ENCODE results near the gene KNTC1.
A peak's percentile ranks its signal among the peaks of the same experiment; 100 is the strongest.
"Not testable (repeated sequence)": the region's sequence is repeated elsewhere in the genome, so short reads cannot be mapped to it uniquely, and the experiment has no call there.

KNTC1 gene

GRCh38 chr12:122526683-122527477 is at the start of gene KNTC1, which contains the start of gene RSRC2:
Gene KNTC1, plus strand, starts transcription at chr12:122527249. Its CDS starts 2,815 bp downstream, at chr12:122530064.
Gene RSRC2, minus strand, starts transcription at chr12:122526936. Its CDS starts 83 bp downstream, at chr12:122526853.
- no peaks in the 10 kb centered on the region for H3K9me3 Mint-ChIP-seq
- TF ChIP-seq, protein P1, sequence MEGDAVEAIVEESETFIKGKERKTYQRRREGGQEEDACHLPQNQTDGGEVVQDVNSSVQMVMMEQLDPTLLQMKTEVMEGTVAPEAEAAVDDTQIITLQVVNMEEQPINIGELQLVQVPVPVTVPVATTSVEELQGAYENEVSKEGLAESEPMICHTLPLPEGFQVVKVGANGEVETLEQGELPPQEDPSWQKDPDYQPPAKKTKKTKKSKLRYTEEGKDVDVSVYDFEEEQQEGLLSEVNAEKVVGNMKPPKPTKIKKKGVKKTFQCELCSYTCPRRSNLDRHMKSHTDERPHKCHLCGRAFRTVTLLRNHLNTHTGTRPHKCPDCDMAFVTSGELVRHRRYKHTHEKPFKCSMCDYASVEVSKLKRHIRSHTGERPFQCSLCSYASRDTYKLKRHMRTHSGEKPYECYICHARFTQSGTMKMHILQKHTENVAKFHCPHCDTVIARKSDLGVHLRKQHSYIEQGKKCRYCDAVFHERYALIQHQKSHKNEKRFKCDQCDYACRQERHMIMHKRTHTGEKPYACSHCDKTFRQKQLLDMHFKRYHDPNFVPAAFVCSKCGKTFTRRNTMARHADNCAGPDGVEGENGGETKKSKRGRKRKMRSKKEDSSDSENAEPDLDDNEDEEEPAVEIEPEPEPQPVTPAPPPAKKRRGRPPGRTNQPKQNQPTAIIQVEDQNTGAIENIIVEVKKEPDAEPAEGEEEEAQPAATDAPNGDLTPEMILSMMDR (IDR thresholded peaks at IDR 0.05) = no peak
- H3K27me3 Mint-ChIP-seq (ENCODE audit: low read depth, poor library complexity) = no peaks in the 10 kb centered on the region
- no peak within 1 kb of the TSS for H3K27ac Mint-ChIP-seq
- H3K4me1 Mint-ChIP-seq = peaks cover 25% of the 10 kb centered on the region
- H3K4me3 Mint-ChIP-seq = no peak within 1 kb of the TSS
- DNase-seq = peak; percentile 94
- H3K36me3 Mint-ChIP-seq (ENCODE audit: low read depth) = peaks cover 38% of the 10 kb centered on the region

GRCh38 chr12:122480753-122481152 is 46.3 kb upstream of the KNTC1 start:
- no peaks in the 10 kb centered on the region for H3K27me3 Mint-ChIP-seq (ENCODE audit: low read depth, poor library complexity)
- H3K9me3 Mint-ChIP-seq = no peaks in the 10 kb centered on the region
- DNase-seq = no peak
- TF ChIP-seq, protein P1 (IDR thresholded peaks at IDR 0.05) = no peak
- no peak overlapping the region for H3K4me3 Mint-ChIP-seq
- no peaks in the 10 kb centered on the region for H3K4me1 Mint-ChIP-seq
- H3K36me3 Mint-ChIP-seq (ENCODE audit: low read depth) = peaks cover 77% of the 10 kb centered on the region
- no peak overlapping the region for H3K27ac Mint-ChIP-seq

- DNase-seq = no peak
- H3K27me3 Mint-ChIP-seq (ENCODE audit: low read depth, poor library complexity) = no peaks in the 10 kb centered on the region
- no peaks in the 10 kb centered on the region for H3K4me1 Mint-ChIP-seq
- TF ChIP-seq, protein P1 (IDR thresholded peaks at IDR 0.05) = no peak
- peaks cover 77% of the 10 kb centered on the region for H3K36me3 Mint-ChIP-seq (ENCODE audit: low read depth)
- no peak overlapping the region for H3K4me3 Mint-ChIP-seq
- no peaks in the 10 kb centered on the region for H3K9me3 Mint-ChIP-seq
- no peak overlapping the region for H3K27ac Mint-ChIP-seq
Observed at GRCh38 chr12:122481861-122482260, 45.2 kb upstream of the KNTC1 start.

- Mint-ChIP-seq H3K9me3 (no peaks in the 10 kb centered on the region), H3K27ac (peak overlapping the region; percentile 11), H3K4me3 (no peak overlapping the region), H3K27me3 (ENCODE audit: low read depth, poor library complexity) (no peaks in the 10 kb centered on the region), H3K4me1 (no peaks in the 10 kb centered on the region), H3K36me3 (ENCODE audit: low read depth) (peaks cover 71% of the 10 kb centered on the region)
- DNase-seq = no peak
- TF ChIP-seq, protein P1 (IDR thresholded peaks at IDR 0.05) = no peak
Observed at GRCh38 chr12:122483969-122484368, 43.1 kb upstream of the KNTC1 start.

- H3K4me1 Mint-ChIP-seq; H3K4me3 Mint-ChIP-seq; H3K9me3 Mint-ChIP-seq; H3K27ac Mint-ChIP-seq; DNase-seq; H3K27me3 Mint-ChIP-seq (ENCODE audit: low read depth, poor library complexity): not testable (repeated sequence)
- H3K36me3 Mint-ChIP-seq (ENCODE audit: low read depth) = peaks cover 72% of the 10 kb centered on the region
Observed at GRCh38 chr12:122484385-122484784, 42.7 kb upstream of the KNTC1 start.

DNA sequence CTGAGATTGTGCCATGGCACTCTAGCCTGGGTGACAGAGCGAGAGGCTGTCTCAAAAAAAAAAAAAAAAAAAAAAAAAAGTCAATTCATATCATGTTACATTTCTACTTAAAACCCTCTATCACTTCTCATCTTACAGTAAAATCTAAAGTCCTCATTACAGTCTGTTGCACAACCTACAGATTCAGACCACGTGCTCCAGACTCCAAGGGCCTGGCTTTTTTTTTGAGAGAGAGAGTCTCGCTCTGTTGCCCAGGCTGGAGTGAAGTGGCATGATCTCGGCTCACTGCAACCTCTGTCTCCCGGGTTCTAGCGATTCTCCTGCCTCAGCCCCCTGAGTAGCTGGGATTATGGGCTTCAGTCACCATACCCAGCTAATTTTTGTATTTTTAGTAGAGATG is 40.7 kb upstream of the KNTC1 start:
- H3K36me3 Mint-ChIP-seq (ENCODE audit: low read depth) = peaks cover 75% of the 10 kb centered on the region
- not testable (repeated sequence) for H3K27ac Mint-ChIP-seq; H3K4me1 Mint-ChIP-seq; H3K4me3 Mint-ChIP-seq; H3K27me3 Mint-ChIP-seq (ENCODE audit: low read depth, poor library complexity); DNase-seq; H3K9me3 Mint-ChIP-seq
